Measurements from ENCODE around the gene ORM1. TPM values are rescaled to one million over a fixed set of nuclear protein-coding genes. Genes with fewer than 3 reads are reported as not detected.

ORM1 gene
- total RNA-seq, 1 experiment from 2014 or later: not detected

- ChIA-PET CTCF (no interaction called here), POLR2A (ENCODE audit: unreplicated experiment) (no interaction called here)
- Histone ChIP-seq H3K79me2 (ENCODE audit: low read depth) (no peaks in the 10 kb centered on the region), H3K27ac (no peak overlapping the region), H3K36me3 (ENCODE audit: low read depth) (no peaks in the 10 kb centered on the region), H3K27me3 (ENCODE audit: insufficient read depth, low read depth) (peaks cover 14% of the 10 kb centered on the region), H3K4me2 (no peak overlapping the region), H2AFZ (no peak overlapping the region), H3K9me3 (ENCODE audit: insufficient read depth, low read depth) (peaks cover 3% of the 10 kb centered on the region; the same call in 1 of the 2 replicates), H3K4me3 (no peak overlapping the region), H4K20me1 (ENCODE audit: insufficient read depth) (no peaks in the 10 kb centered on the region), H3K4me1 (replicated peaks; ENCODE audit: insufficient read depth) (no peaks in the 10 kb centered on the region), H3F3A (ENCODE audit: insufficient read depth, low read depth) (no peaks in the 10 kb centered on the region), H3K9me2 (ENCODE audit: insufficient read depth) (no peaks in the 10 kb centered on the region)
- BruUV-seq (replicated peaks): no TSS peak
- TF ChIP-seq CTCF (conservative IDR thresholded peaks at IDR 0.05): no peak
- no peak for TF ChIP-seq EZH2 (IDR thresholded peaks at IDR 0.05; ENCODE audit: low read depth)
- no peak for DNase-seq
- intact Hi-C loops (cut with micrococcal nuclease; ENCODE audit: unreplicated experiment): no loop called here
Measured at GRCh38 chr9:114296338-114296737, 26.6 kb upstream of the ORM1 start.

GRCh38 chr9:114299286-114300152 is 23.4 kb upstream of the ORM1 start:
- CTCF ChIA-PET: interaction anchor here (1.3 kb wide), 1 partner anchor 8 kb away, joined by 3 read pairs; no protein-coding TSS in a partner anchor
- Histone ChIP-seq H3K79me2 (ENCODE audit: low read depth) (no peaks in the 10 kb centered on the region), H3K36me3 (ENCODE audit: low read depth) (no peaks in the 10 kb centered on the region), H3K9me2 (ENCODE audit: insufficient read depth) (no peaks in the 10 kb centered on the region), H3K9me3 (ENCODE audit: insufficient read depth, low read depth) (peaks cover 3% of the 10 kb centered on the region; the same call in 1 of the 2 replicates), H3K27ac (no peak overlapping the region), H4K20me1 (ENCODE audit: insufficient read depth) (no peaks in the 10 kb centered on the region), H2AFZ (no peak overlapping the region), H3K4me1 (replicated peaks; ENCODE audit: insufficient read depth) (no peaks in the 10 kb centered on the region), H3F3A (ENCODE audit: insufficient read depth, low read depth) (no peaks in the 10 kb centered on the region), H3K4me3 (no peak overlapping the region), H3K27me3 (ENCODE audit: insufficient read depth, low read depth) (peaks cover 11% of the 10 kb centered on the region), H3K4me2 (no peak overlapping the region)
- intact Hi-C loops (cut with micrococcal nuclease; ENCODE audit: unreplicated experiment): no loop called here
- no TSS peak for BruUV-seq (replicated peaks)
- TF ChIP-seq CTCF (conservative IDR thresholded peaks at IDR 0.05) (no peak), EZH2 (IDR thresholded peaks at IDR 0.05; ENCODE audit: low read depth) (no peak)
- POLR2A ChIA-PET (ENCODE audit: unreplicated experiment): no interaction called here
- DNase-seq: no peak

GRCh38 chr9:114300153-114300845 is 22.6 kb upstream of the ORM1 start:
- Histone ChIP-seq H3K9me2 (ENCODE audit: insufficient read depth) (no peaks in the 10 kb centered on the region), H3K9me3 (ENCODE audit: insufficient read depth, low read depth) (peaks cover 3% of the 10 kb centered on the region; the same call in 1 of the 2 replicates), H3K36me3 (ENCODE audit: low read depth) (no peaks in the 10 kb centered on the region), H2AFZ (no peak overlapping the region), H3K79me2 (ENCODE audit: low read depth) (no peaks in the 10 kb centered on the region), H3K27ac (no peak overlapping the region), H3K4me2 (no peak overlapping the region), H3K4me1 (replicated peaks; ENCODE audit: insufficient read depth) (no peaks in the 10 kb centered on the region), H4K20me1 (ENCODE audit: insufficient read depth) (no peaks in the 10 kb centered on the region), H3K27me3 (ENCODE audit: insufficient read depth, low read depth) (peaks cover 11% of the 10 kb centered on the region), H3K4me3 (no peak overlapping the region), H3F3A (ENCODE audit: insufficient read depth, low read depth) (no peaks in the 10 kb centered on the region)
- ChIA-PET CTCF (interaction anchor here (1.3 kb wide), 1 partner anchor 9 kb away, joined by 3 read pairs; no protein-coding TSS in a partner anchor), POLR2A (ENCODE audit: unreplicated experiment) (no interaction called here)
- no TSS peak for BruUV-seq (replicated peaks)
- no peak for TF ChIP-seq EZH2 (IDR thresholded peaks at IDR 0.05; ENCODE audit: low read depth)
- TF ChIP-seq CTCF (conservative IDR thresholded peaks at IDR 0.05): no peak
- DNase-seq: no peak
- intact Hi-C loops (cut with micrococcal nuclease; ENCODE audit: unreplicated experiment): no loop called here

Measured in PC-9 (cell line).